ENCODE measurements around the gene RENBP.

Gene RENBP

DNA sequence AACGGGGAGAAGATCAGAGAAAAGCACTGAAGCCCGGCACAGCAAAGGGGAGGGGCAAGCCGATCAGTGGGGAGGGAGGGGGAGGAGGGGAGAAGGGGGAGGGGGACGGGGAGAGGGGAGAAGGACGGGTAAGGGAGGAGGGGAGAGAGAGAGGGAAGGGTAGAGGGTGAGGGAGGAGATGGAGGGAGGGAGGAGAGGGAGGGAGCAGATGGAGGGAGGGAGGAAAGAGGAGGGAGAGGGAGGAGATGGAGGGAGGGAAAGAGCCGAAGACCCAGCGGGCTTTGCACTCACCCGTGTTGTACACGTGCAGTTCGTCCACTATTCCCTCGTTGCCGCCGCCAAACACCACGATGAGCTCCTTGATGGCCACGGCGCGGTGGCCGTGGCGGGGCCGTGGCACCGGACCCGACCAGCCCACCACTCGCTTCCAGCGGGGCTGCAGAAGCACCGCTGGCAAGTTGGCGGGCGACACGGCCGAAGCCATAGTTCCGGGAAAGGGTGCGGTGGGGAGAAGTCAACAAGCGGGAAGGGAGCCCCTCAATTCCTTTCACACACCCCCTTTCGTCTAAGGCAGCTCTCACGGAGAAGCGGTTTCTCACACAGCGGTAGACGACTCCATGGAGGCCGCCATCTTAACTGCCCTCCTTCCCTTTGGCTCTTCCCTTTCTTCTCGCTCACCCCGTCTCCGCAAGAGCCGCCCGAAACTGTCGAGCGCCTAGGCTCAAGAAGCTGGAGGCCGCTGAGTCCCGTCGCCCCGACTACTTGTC is 26.1 kb upstream of the RENBP start:
- DNase-seq: peak; percentile 89

DNA sequence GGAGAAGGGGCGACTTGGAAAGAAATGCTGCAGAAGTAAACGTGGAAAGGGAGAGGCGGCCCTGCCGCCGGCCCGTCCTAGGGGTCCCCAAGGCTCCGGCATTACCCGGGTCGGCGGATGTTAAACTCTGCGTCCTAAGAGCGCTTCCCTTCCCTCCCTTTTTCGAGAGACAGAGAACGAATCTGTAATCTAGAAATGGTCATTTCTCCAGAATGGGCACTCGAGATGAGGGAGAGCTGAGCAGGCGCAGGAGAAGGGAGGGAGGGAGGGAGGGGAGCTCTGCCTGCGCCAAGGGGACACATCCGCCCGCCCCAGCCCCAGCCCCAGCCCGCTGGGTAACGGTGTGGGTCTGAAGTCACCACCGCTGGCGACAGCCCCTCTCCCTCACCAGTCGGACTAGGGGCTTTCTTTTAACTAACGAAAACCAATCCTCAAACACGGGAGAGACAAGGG is 25.5 kb upstream of the RENBP start:
- DNase-seq: no peak

DNA sequence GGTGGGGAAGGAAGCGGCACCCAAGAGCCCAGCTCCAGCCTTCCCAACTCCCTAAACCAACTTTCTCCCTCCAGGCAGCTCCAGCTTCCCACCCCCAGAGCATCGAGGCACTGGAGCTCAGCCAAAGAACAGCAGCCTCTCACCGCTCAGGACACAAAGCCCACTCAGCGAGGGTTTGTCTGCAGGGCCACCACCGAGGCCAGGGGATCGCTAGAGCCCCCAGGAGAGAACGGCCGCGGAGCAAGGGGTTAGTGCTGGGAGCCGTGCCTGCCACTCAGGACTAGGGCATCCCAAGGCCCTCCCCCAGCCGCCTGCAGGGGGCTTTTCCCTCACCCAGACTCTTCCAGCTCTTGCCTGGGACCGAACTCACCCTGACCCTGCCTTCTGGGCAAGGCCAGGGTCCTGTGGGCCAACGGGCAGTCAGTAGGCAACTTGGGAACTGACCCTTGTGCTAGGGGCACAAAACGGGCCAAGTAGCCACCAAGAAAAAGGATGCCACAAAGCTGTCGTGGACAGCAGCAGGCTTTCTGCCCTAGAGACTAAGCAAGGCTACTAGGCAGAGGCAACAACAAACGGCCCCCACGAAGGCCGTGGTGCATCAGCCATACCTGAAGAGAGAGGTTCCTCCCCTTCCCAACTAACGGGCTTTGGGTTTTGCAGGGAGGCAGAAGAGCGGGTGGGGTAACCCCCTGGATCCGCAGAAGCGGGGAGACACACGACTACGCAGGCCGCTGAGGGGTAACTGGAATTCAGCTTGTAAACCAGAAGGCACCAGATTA is 24.9 kb upstream of the RENBP start:
- DNase-seq: peak; percentile 19

DNA sequence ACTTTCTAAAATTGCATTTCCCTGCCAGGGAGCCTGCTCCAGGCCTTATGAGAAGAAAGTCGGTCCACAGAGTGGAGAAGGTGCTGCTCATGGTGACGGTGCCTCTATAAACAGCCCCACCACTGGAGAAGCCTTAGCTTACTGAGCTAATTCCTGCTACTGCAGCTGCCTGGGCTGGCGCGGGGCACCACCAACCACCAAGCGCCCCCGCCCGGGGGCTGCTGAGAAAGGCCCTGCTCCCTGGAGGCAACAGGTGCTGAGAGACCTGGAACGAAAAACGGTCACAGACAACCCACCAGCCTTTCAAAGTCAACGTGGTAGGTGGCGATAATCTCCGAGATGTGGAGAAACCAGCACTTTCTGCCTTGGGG is 24.3 kb upstream of the RENBP start:
- DNase-seq: peak; percentile 22

DNA sequence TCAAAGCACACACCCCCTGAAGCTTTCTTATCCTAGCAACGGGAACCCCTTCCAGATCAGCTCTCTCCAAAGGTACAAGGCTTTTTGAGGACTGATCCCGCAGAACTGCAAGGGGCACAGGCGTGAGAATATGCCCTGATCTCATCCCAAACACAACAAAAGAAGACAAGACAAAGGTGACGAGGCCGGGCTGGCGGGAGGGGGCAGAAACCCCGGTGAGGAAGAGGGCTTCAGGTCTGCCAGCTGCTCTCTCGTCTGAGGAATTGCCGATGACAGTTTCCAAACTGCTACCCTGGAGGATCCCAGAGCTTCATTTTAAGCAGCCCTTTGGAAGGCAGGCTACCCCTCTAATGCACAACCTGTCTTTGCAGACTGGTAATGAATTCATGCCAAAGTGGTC is 23.8 kb upstream of the RENBP start:
- DNase-seq: peak; percentile 32

DNA sequence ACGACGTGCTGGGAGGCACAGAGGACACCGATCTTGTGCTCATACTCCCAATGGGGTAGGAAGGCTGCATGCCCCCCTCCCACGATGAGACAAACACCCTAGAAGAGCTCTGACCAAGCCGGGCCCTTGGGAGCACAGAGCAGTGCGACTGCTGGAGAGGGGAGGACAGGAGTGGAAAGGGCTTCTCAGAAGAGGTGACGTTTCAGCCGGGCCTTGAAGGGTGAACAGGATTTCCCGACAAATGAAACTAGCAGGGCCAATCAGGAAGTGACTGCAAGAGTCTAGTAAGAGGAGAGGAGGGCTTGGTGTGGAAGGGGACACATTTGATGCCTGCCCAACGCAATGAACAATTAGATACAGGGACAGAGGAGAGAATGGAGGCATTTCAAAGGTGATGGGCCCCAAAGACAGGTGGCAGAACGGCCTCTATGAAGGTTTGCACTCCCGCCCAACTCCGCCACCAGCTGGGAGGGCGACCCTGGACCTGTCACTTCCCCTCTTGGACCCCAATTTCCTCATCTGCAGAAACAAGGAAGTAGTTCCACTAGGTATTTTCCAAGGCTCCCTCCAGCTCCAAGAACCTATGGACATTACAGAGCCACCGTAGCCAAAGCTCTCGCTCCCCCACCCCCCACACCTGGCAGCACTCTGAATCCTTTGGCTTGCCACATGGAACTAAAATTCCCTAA is 23.2 kb upstream of the RENBP start:
- DNase-seq: no peak

DNA sequence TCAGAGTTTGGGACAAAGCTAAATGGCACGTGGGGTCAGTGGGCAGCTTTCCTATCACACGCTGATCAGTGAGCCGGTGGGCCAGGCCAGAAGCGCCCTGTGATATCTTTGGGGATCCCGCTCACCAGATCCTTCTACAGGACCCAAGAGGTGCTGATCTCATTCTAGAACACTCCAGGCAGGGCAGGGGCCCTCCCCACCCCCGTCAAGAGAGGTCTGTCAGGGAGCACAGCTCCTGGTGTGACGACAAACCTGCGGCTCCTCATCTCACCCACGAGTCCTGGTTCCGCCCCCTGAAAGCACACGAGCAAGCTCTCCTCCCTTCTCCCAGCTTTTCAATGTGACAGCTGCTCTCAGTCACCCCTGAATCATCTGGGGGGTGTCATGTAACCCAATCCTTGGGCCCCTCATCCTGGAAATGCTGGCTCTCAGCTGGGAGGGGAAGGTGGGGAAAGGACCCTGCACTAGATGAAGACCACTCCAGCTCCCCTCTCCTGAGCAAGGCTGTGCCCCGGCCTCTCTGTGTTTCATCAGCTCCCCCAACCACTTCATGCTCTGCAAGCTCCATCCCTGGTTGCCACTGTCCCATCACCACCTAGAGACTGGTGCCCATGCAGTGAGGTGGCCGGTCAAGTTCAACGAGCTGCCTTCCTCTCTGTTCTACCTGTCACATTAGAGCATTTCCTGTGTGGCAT is 22.5 kb upstream of the RENBP start:
- DNase-seq: no peak

DNA sequence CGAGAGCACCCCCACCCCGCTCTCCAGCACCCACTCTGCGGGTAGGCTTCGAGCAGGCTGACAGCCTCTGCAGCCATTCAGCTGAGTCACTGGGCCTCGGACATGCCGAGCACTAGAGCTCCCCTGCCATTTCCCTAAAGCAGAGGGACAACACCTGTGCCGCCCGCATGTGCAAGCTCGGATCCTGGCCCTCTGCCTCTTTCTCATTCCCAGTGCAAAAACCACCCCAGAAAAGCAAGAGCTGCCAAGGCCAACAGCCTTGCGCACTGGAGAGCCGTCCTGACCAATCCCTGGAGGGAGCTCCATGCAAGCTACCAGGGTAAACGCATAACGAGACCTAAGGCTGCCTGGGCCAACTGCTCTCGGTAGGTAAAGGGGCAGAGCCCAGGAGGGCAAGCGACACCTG is 21.8 kb upstream of the RENBP start:
- no peak for DNase-seq

DNA sequence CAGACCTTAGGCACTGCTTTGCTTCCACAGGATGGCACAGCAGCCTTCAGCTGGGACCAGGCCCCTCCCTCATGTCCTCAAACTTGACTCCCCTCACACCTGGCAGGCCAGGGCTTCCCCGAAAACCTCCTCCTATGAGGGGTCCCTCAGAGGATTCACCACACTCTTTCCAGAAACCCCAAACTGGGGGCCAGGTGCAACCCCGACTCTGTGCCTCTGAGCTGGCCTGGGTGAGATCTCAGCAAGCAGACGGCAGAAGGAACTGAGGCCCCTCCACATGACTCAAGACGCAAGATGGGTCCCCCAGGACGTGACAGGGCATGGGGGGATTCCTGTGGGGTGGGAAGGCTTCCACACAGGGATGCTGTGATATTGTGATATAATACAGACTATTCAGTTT is 21.0 kb upstream of the RENBP start:
- DNase-seq: no peak

DNA sequence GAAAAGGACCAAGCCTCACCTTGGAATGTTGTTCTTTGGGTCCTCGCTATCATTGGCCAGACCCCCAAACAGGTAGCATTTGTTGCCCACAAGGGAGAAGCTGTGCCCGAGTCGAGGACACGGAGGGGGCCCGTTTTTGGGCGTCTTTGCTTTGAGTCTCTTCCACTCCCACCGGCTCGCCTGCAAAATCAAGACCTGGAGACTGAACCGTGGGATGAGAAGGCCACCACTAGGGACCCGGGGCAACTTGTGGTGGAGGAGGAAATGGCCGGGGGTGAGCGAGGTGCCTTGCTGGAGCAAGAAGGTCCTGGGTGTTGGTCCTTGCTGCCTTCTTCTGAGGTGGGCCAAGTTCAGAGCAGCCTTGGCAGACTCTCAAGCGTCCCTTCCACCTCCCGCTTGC is 19.7 kb upstream of the RENBP start:
- DNase-seq: no peak

DNA sequence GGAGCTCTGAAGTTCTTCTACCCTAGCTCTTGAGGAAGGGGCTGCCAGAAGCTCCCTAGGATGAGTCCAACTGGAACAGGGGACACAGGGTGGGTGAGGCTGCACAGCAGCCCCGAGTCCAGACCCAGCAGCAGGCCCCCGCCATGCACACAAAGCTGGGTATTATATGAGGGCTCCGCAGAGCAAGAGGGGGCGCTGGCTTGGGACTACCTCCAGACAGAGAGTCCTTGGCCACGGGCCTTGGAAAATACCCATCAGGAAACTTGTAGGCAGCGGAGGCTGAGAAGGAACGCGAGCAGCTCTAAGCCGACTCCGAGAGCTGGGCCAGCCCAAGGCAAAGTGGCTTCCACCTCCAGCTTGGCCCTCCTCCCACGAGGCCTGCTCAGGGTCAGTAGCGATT is 19.1 kb upstream of the RENBP start:
- DNase-seq: no peak

DNA sequence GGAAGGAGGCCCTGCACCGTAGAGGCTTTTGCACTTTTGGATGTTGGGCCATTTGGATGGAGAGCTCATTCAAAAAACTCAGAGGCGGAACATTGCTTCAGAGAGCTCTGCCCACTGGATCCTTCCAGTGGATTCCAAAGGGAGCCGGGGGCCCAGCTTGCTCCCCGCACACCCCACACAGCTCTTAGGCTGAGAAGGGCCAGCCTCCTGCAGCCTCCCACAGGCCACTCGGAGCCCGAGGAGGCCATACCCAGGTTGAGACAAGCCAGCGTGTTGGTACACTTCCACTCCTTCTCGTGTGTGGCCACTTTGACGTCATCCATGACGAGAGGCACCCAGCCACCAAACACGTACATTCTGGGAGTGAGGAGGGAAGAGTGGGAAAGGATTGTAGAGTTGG is 16.8 kb upstream of the RENBP start:
- no peak for DNase-seq

DNA sequence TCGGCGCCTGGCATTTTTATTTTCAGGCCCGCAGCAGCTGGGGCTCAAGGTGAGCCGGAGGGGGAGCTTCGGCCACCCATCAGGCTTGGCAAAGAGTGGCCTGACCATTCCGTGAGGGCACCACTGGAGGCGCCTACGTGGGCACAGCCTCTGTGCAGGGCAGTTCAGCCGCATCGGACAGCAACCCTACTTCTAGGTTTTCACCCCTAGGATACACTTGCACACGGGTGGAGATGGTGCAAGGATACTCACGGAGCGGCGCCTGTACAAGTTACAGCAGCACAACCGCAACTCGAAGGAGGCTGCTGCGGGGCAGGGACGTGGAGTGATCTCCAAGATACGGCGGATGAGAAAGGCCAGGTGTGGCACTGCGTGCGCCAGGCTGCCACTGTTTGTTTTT is 16.3 kb upstream of the RENBP start:
- no peak for DNase-seq

DNA sequence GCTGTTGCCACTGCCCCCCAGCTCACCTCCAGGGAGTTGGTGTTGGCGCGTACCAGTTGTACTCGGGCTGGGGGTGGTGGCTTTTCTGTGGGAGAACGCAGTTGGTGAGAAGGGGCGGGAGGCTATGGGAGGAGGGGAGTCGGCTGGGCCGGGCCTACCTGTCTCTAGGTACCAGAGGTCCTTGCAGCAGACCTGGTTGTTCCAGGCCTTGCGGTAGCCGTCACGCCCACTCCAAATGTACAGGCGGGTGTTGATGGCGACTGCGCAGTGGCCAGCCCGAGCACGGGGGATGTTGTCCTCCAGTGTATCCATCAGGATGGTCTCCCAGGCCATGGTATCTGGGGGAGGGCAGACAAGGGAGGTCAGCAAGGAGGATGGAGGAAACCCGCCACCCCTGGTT is 15.6 kb upstream of the RENBP start:
- DNase-seq: no peak

DNA sequence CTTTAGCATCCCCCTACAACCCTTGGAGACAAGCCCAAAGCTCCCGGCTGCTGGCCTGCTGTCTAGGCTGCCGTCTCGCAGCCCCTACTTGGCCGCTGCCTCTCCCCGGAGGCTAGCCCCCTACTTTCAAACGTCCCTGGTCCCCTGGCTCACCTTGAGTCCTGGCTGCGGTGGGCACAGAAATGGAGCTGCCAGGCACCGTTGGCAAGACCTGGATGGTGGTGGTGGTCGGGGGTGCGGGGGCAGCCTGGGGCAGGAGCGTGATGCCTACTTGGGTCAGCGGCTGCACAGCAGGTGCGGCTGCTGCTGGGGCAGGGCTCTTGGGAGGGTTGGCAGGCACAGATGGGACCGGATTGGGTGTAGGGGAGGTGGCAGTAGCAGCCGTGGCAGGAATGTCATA is 15.2 kb upstream of the RENBP start:
- DNase-seq: no peak

DNA sequence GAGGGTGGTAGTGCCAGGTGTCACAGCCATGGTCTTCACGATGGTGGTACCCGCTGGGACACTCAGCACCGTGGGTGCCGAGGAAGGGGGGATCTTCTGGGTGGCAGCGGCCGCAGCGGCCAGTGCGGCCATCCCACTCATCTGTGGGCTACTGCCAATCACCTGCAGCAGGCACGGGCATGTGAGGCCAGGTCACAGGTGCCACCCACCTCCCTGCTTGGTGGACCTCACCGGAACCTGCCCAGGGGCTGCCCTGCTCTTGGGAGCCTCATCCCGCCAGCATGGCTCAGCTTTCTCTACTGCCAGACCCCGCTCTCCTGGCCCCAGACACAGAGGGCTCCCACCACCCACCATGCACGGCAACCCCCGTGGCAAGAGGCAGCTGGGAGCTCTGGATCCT is 14.2 kb upstream of the RENBP start:
- DNase-seq: no peak

DNA sequence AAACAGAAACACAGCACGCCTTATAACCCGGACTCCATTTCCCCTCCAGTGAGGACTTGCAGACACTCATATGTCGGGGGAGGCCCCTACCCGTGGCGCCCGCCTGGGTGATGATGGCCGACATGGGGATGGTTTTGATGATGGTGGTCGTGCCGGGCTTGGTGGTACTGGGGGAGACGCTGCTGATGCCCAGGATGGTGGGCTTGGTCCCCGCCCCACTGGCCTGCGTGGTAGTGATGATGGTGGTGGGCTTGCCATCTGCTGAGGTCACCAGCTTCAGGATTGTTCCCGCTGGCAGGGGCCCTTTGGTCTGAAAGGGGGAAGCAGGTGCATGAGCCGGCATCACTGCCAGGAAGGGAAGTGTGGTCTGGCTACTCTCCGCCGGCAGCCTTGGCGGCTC is 12.8 kb upstream of the RENBP start:
- no peak for DNase-seq

DNA sequence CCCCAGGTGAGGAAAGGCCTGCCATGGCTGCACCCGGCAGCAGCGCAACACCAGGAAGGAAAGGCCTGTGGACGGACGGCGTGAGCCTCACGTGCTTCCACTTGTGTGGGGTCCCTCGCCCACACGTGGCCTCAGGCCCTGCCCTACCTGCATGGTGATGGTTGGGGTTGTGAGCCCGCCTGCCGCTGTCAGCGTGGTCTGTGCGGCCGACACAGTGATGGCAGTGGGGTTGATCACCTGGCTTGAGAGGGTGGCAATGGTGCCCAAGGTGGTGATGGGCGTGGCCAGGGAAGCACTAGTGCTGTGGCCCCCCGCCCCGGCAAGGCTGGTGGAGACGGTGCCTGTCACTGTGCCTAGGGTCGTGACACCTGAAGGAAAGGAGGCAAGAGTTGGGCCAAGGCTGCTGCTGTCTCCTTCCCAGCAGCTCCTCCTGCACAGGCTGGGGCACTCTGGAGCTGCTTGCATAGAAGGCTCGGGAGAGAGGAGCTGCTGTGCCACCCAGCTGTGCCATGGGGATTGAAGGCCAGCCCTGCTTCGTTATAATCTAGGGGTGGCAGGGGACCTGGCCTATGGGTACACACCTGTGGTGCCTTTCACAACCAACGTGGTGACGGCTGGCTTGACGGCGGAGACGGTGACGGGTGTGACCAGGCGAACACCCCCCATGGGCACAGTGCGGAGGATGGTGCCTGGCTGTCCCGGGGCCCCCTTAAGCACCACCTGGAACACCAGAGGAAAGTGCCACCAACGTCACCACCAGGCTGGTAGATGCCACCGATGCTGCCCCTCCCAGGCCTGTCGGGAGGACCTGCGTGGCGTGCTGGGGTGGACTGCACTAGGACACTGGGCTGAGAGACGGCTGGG is 11.8 kb upstream of the RENBP start:
- no peak for DNase-seq

DNA sequence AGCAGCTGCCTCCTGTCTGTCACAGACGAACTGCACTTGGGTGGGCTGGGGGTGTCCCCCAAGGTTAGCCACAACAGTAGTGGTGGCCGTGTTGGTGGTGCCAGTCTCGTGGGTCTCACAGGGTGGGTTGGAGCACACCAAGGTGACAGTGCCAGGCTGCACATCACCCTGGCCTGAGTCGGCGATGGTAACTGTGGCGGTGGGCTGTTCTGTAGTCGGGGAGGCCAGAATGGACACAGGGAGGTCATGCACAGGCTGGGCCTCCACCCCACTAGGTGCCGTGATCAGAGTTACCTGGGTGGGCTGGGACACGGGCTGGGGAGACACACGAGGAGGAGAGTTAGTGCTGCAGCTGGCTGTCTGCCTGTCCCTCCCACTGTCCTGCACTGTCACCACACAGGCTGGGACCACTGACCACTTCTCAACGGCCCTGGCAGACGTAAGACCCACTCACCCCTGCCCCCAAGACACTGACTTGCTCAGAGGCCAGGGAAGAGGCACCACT is 10.8 kb upstream of the RENBP start:
- DNase-seq: no peak

DNA sequence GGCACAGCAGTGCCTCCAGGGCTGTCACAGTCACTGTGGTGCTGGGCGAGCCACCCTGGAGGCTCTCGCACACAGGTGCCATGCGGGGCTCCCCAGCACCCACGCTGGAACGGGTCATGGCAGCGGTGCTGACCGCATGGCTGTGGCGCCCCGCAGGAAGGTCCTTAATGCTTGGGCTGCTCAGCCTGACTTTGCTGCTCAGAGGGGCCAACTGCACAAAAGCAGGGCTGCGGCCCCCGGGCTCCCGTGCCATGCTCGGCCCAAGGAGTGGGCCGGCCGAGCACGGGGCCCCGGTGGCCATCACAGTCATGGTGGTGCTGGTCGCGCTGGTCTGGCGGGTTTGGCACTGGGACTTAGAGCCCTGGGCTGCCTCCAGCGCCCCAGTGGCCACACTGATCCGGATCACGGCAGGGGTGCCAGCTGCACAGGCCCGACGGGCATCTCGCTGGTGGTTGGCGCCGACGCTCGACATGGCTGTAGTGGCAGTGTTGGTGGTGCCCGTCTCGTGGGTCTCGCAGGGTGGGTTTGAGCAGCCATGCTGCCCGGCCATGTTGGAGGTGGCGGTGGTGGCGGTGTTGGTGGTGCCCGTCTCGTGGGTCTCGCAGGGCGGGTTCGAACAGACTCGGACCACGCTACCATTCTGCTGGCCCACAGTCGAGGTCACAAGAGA is 10.2 kb upstream of the RENBP start:
- no peak for DNase-seq

DNA sequence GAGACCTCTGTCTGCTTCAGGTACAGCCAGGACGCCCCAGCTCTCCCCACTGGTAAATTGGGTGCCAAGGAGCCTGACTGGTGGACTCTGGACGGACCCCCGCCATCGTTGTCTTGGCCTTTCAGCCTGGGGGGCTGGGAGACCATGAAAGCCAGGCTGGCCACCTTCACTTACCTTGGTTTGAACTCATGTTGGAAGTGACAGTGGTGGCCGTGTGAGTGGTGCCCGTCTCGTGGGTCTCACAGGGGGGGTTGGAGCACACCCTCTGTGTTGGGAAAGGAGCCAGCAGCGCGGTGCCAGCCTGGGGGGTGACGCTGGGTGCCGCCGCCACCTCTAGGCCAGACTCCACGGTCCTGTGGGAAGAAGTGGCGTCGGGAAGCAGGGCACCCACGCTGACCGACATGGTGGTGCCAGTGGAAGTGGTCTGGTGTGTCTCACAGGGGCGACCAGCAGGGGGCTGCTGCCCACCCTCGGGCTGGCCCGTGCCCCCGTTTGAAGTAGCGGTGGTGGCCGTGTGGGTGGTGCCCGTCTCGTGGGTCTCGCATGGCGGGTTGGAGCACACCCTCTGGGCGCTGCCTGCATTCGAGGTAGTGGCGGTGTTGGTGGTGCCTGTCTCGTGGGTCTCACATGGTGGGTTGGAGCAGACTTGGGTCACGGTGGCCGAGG is 9.6 kb upstream of the RENBP start:
- DNase-seq: no peak

Measured in eye (tissue), 1 donor.